HepG2 (cell line): ENCODE data around the gene IFT80. TPM values are rescaled to one million over a fixed set of nuclear protein-coding genes. Genes with fewer than 3 reads are reported as not detected.
"Not testable (repeated sequence)": the region's sequence is repeated elsewhere in the genome, so short reads cannot be mapped to it uniquely, and the experiment has no call there.

Experiments used
- ATAC-seq: fragments of 200-7000 bp; cut with Tn5 transposase; 3 replicates; pipeline ENCODE4 v1.9.1; 2020; ENCODE audit warnings: mild to moderate bottlenecking, moderate library complexity
- BruUV-seq: library from RNA; stranded (reverse); fragments of 400-500 nt; replicated peaks from 2 replicates; lab custom pipeline; 2021; lab: Mats Ljungman, UMichigan
- CTCF ChIA-PET: fragments of 300-600 bp; formaldehyde crosslinking; extraction: SDS; loops from one replicate; lab custom pipeline; 2021; ENCODE audit warnings: low total read pairs, inconsistent platforms, low intra/inter-chr PET ratio; lab: Yijun Ruan, JAX
- POLR2A ChIA-PET: fragments of 350-600 bp; sonication (Branson Sonifier 250); formaldehyde crosslinking; loops from one replicate; lab custom pipeline; 2020; ENCODE audit warnings: antibody characterized with exemption, inconsistent platforms; lab: Yijun Ruan, JAX
- DNase-seq: peaks from one replicate; pipeline ENCODE4 v3.0.0-alpha.2; 2015; ENCODE audit warnings: low spot score
- FAIRE-seq: peaks from 3 replicates; lab custom pipeline; 2011; peaks lifted over from hg19 to GRCh38; lab: Jason Lieb, UNC
- H2AFZ ChIP-seq: one replicate; pipeline ENCODE4 v1.6.1; 2011; ENCODE audit warnings: low read length, inconsistent platforms
- H3K27ac ChIP-seq: fragments of 300-600 bp; 3 replicates; pipeline ENCODE4 v1.8.0; 2011; ENCODE audit warnings: mixed run types, mild to moderate bottlenecking, mixed read lengths, low read length, inconsistent platforms; ENCODE audit not compliant: insufficient read depth; ENCODE audit errors: extremely low read length
- H3K27me3 ChIP-seq, 2 experiments: fragments of 200-600 bp in 1 of 2; 2 replicates in 1 of 2; 3 replicates in 1 of 2; pipeline versions ENCODE4 v1.6.0 to v1.8.0; 2011; ENCODE audit warnings: low read length in 2 of 2, mild to moderate bottlenecking in 2 of 2, moderate library complexity in 2 of 2, inconsistent platforms in 1 of 2; ENCODE audit not compliant: insufficient read depth in 2 of 2, control insufficient read depth in 1 of 2
- H3K36me3 ChIP-seq, 2 experiments: fragments of 200-600 bp in 1 of 2; replicated peaks in 1 of 2; 2 replicates in 1 of 2; 3 replicates in 1 of 2; pipeline versions ENCODE4 v1.5.1 to v1.8.0; 2011; ENCODE audit warnings: low read length in 2 of 2, inconsistent platforms in 1 of 2; ENCODE audit not compliant: insufficient read depth in 2 of 2, control insufficient read depth in 1 of 2
- H3K4me1 ChIP-seq: 2 replicates; pipeline ENCODE4 v1.5.1; 2012; ENCODE audit warnings: low read length, inconsistent platforms; ENCODE audit not compliant: insufficient read depth
- H3K4me2 ChIP-seq: 2 replicates; pipeline ENCODE4 v1.6.0; 2011; ENCODE audit warnings: low read depth, low read length, inconsistent platforms
- H3K4me3 ChIP-seq, 3 experiments: fragments of 200-600 bp in 1 of 3; sonication (generic), shearing (Covaris generic) in 1 of 3; replicated peaks in 1 of 3; 2 replicates each; pipeline ENCODE4 v1.5.1; 2011 to 2016; ENCODE audit warnings: low read length in 3 of 3, inconsistent platforms in 2 of 3, low read depth in 2 of 3, mild to moderate bottlenecking in 2 of 3, control low read depth in 1 of 3, mixed read lengths in 1 of 3; ENCODE audit not compliant: insufficient read depth in 1 of 3
- H3K79me2 ChIP-seq: one replicate; pipeline ENCODE4 v1.6.1; 2011; ENCODE audit warnings: low read length, inconsistent platforms; ENCODE audit not compliant: insufficient read depth
- H3K9ac ChIP-seq: 2 replicates; pipeline ENCODE4 v1.6.0; 2011; ENCODE audit warnings: mild to moderate bottlenecking, low read depth, low read length, inconsistent platforms; ENCODE audit not compliant: insufficient read depth
- H3K9me3 ChIP-seq: 2 replicates; pipeline ENCODE4 v1.5.1; 2012; ENCODE audit warnings: mild to moderate bottlenecking, low read length
- H4K20me1 ChIP-seq: 2 replicates; pipeline ENCODE4 v1.6.0; 2011; ENCODE audit warnings: inconsistent platforms, mild to moderate bottlenecking, low read length, moderate library complexity; ENCODE audit not compliant: insufficient read depth
- ETS1 ChIP-seq: sonication (generic); formaldehyde crosslinking; IDR thresholded peaks from 2 replicates; pipeline ENCODE4 v1.4.0; 2020; ENCODE audit warnings: missing genetic modification reagents
- IKZF5 ChIP-seq: IDR thresholded peaks from 2 replicates; pipeline ENCODE4 v1.6.1; 2018; ENCODE audit warnings: missing genetic modification reagents, mild to moderate bottlenecking, missing compliant biosample characterization
- NR2F1 ChIP-seq, 2 experiments: fragments of 450-650 bp in 1 of 2; formaldehyde crosslinking in 1 of 2; IDR thresholded peaks; 2 replicates each; pipeline versions ENCODE4 v1.5.0 to v1.6.1; 2016 to 2020; ENCODE audit warnings: mild to moderate bottlenecking in 1 of 2, missing compliant biosample characterization in 1 of 2, missing genetic modification reagents in 1 of 2, moderate library complexity in 1 of 2
- ZNF740 ChIP-seq: sonication (generic); formaldehyde crosslinking; IDR thresholded peaks from 2 replicates; pipeline ENCODE4 v1.4.0; 2020; ENCODE audit warnings: missing genetic modification reagents
- WGBS: methylation state at CpG from one replicate; pipeline ENCODE4 v1.1.6; 2017; ENCODE audit warnings: low lambda C conversion rate; 5-methylcytosine and 5-hydroxymethylcytosine counted together
- in situ Hi-C: cut with HindIII; loops from 2 replicates; pipeline ENCODE4 v1.10.0; 2017; ENCODE audit warnings: low pct_unique_long_range_greater_than_20kb; ENCODE audit not compliant: extremely low pct_ligation_motif_present
- intact Hi-C: fragments of 100-400 bp; cut with micrococcal nuclease; formaldehyde crosslinking; loops from one replicate; pipeline ENCODE4 v1.10.0; 2022; ENCODE audit not compliant: unreplicated experiment
- polyA plus RNA-seq, 8 experiments: library from polyadenylated mRNA; depleted of rRNA in 3 of 8; stranded (reverse) in 7 of 8; unstranded in 1 of 8; fragments of >200 nt; fragmentation: Illumina TruSeq in 4 of 8; extraction: Trizol in 4 of 8; gene quantifications; 2 replicates each; pipeline versions ENCODE4 v1.2.1 to v1.2.3, GENCODE V29; 2011 to 2016; ENCODE audit warnings: low read depth in 4 of 8, missing spikeins in 1 of 8, mixed read lengths in 1 of 8; ENCODE audit not compliant: insufficient read depth in 1 of 8
- total RNA-seq, 5 experiments: library from RNA; depleted of rRNA; stranded (reverse); fragments of >200 nt; fragmentation: Illumina TruSeq; extraction: Trizol; gene quantifications; 2 replicates each; pipeline ENCODE4 v1.2.3, GENCODE V29; 2016; ENCODE audit warnings: low read depth in 1 of 5

The IFT80 gene
- total and polyA plus RNA-seq, 2 of the 13 experiments (the other 11 are each of a cell fraction or from before 2014, with no cell fraction given), result 11.4 to 15.7 TPM

GRCh38 chr3:160245261-160245800 lies 153.7 kb downstream of the IFT80 start:
- no peak for FAIRE-seq
- no peaks in the 10 kb centered on the region for H3K79me2 ChIP-seq
- no peaks in the 10 kb centered on the region for H3K9me3 ChIP-seq
- H3K4me3 ChIP-seq, result no peak overlapping the region
- no peak overlapping the region for H3K4me2 ChIP-seq
- WGBS, result 70% methylated on average over 9 of the region's 9 CpGs
- DNase-seq, result no peak
- no peaks in the 10 kb centered on the region for H3K4me1 ChIP-seq
- H3K27me3 ChIP-seq, result no peaks in the 10 kb centered on the region
- no peaks in the 10 kb centered on the region for H3K36me3 ChIP-seq
- no TSS peak for BruUV-seq
- intact Hi-C loops (no loop called here), in situ Hi-C loops (no loop called here)
- no peaks in the 10 kb centered on the region for H4K20me1 ChIP-seq
- ATAC-seq, result no peak
- H2AFZ ChIP-seq, result no peak overlapping the region
- no peak for TF ChIP-seq ETS1 (CRISPR knock-in tag)
- TF ChIP-seq NR2F1 (CRISPR knock-in tag; IDR thresholded peaks at IDR 0.05), result no peak
- TF ChIP-seq ZNF740, result no peak
- TF ChIP-seq IKZF5, result no peak
- no peak overlapping the region for H3K27ac ChIP-seq
- H3K9ac ChIP-seq, result no peak overlapping the region
- CTCF ChIA-PET, result no interaction called here
- POLR2A ChIA-PET, result no interaction called here

- H3K4me2 ChIP-seq, FAIRE-seq, POLR2A ChIA-PET, H3K27me3 ChIP-seq, in situ Hi-C loops, intact Hi-C loops, H3K9ac ChIP-seq, ATAC-seq, H3K4me1 ChIP-seq, H3K79me2 ChIP-seq, H3K9me3 ChIP-seq, BruUV-seq, CTCF ChIA-PET, H3K4me3 ChIP-seq, DNase-seq, H3K36me3 ChIP-seq, H2AFZ ChIP-seq, H3K27ac ChIP-seq, H4K20me1 ChIP-seq: not testable (repeated sequence)
- WGBS, result 32% methylated on average over 6 of the region's 6 CpGs
These were observed 158.3 kb downstream of the IFT80 start for GRCh38 chr3:160240719-160241118.
